Endothelial cell of umbilical vein (primary cell): ENCODE results near the gene FAM110C. TPM values are rescaled to one million over a fixed set of nuclear protein-coding genes. Genes with fewer than 3 reads are reported as not detected.

Experiments
- BruUV-seq: library from RNA; stranded (reverse); fragments of 400-500 nt; replicated peaks from 2 replicates; lab custom pipeline; 2021; lab: Mats Ljungman, UMichigan
- CTCF ChIA-PET: fragments of 300-600, 350-600 bp; sonication (Branson Sonifier 250); formaldehyde crosslinking; loops from one replicate; lab custom pipeline; 2021; ENCODE audit warnings: antibody characterized with exemption, inconsistent platforms; lab: Charles Lee
- POLR2A ChIA-PET: fragments of 300-600, 350-600 bp; sonication (Branson Sonifier 250); formaldehyde crosslinking; loops from one replicate; lab custom pipeline; 2021; ENCODE audit warnings: antibody characterized with exemption, inconsistent platforms; lab: Charles Lee
- DNase-seq: peaks from one replicate; pipeline ENCODE4 v3.0.0-alpha.2; 2011; ENCODE audit warnings: low read depth, low spot score
- FAIRE-seq: peaks from 2 replicates; lab custom pipeline; 2011; peaks lifted over from hg19 to GRCh38; lab: Jason Lieb, UNC
- H2AFZ ChIP-seq: 2 replicates; pipeline ENCODE4 v1.6.0; 2012; ENCODE audit warnings: low read depth, low read length, control low read depth, inconsistent platforms
- H3K27ac ChIP-seq: 2 replicates; pipeline ENCODE4 v1.5.1; 2011; ENCODE audit warnings: low read depth, mild to moderate bottlenecking, control low read depth, low read length, moderate library complexity; ENCODE audit not compliant: insufficient read depth
- H3K27me3 ChIP-seq, 2 experiments: 2 replicates each; pipeline versions ENCODE4 v1.6.0 to v1.6.1; 2011; ENCODE audit warnings: low read length in 2 of 2, mixed read lengths in 1 of 2; ENCODE audit not compliant: control insufficient read depth in 2 of 2, insufficient read depth in 2 of 2
- H3K36me3 ChIP-seq, 2 experiments: 2 replicates in 1 of 2; 3 replicates in 1 of 2; pipeline ENCODE4 v1.5.1; 2011; ENCODE audit warnings: low read length in 2 of 2, mild to moderate bottlenecking in 1 of 2, moderate library complexity in 1 of 2; ENCODE audit not compliant: control insufficient read depth in 2 of 2, insufficient read depth in 2 of 2; ENCODE audit errors: extremely low read depth in 1 of 2
- H3K4me1 ChIP-seq: 3 replicates; pipeline ENCODE4 v1.5.1; 2011; ENCODE audit warnings: mild to moderate bottlenecking, low read length; ENCODE audit not compliant: control insufficient read depth, insufficient read depth; ENCODE audit errors: extremely low read depth
- H3K4me2 ChIP-seq: 2 replicates; pipeline ENCODE4 v1.6.1; 2011; ENCODE audit warnings: low read length, control low read depth, mixed read lengths; ENCODE audit not compliant: insufficient read depth
- H3K4me3 ChIP-seq, 3 experiments: fragments of 200-600 bp in 1 of 3; sonication (generic), shearing (Covaris generic) in 1 of 3; replicated peaks in 1 of 3; 2 replicates each; pipeline ENCODE4 v1.5.1; 2011 to 2016; ENCODE audit warnings: control low read depth in 3 of 3, low read length in 3 of 3, mild to moderate bottlenecking in 2 of 3, inconsistent platforms in 1 of 3, low read depth in 1 of 3, moderate library complexity in 1 of 3; ENCODE audit not compliant: insufficient read depth in 1 of 3
- H3K79me2 ChIP-seq: 2 replicates; pipeline ENCODE4 v1.6.0; 2012; ENCODE audit warnings: low read length, inconsistent platforms; ENCODE audit not compliant: control insufficient read depth, insufficient read depth
- H3K9ac ChIP-seq: replicated peaks from 2 replicates; pipeline ENCODE3; 2011; ENCODE audit warnings: low read length, control low read depth; ENCODE audit not compliant: insufficient read depth; ENCODE audit errors: extremely low read depth
- H3K9me1 ChIP-seq: replicated peaks from 3 replicates; pipeline ENCODE4 v1.6.0; 2011; ENCODE audit warnings: mild to moderate bottlenecking, low read length; ENCODE audit not compliant: control insufficient read depth, insufficient read depth; ENCODE audit errors: extremely low read depth
- H3K9me3 ChIP-seq: replicated peaks from 2 replicates; pipeline ENCODE4 v1.5.1; 2012; ENCODE audit warnings: low read length, inconsistent platforms; ENCODE audit not compliant: control insufficient read depth, insufficient read depth
- H4K20me1 ChIP-seq: replicated peaks from 2 replicates; pipeline ENCODE3; 2011; ENCODE audit warnings: mild to moderate bottlenecking, low read length; ENCODE audit not compliant: control insufficient read depth, insufficient read depth; ENCODE audit errors: extremely low read depth
- CTCF ChIP-seq, 2 donors: IDR thresholded peaks; 1 replicate in 1 of 2; 2 replicates in 1 of 2; pipeline ENCODE4 v1.5.1; 2011; ENCODE audit warnings: low read length in 2 of 2, mild to moderate bottlenecking in 2 of 2, moderate library complexity in 2 of 2, control low read depth in 1 of 2, inconsistent platforms in 1 of 2, low read depth in 1 of 2; ENCODE audit not compliant: insufficient read depth in 1 of 2; ENCODE audit errors: extremely low read depth in 1 of 2
- EZH2 ChIP-seq: IDR thresholded peaks from 2 replicates; pipeline ENCODE4 v1.6.1; 2012; ENCODE audit warnings: borderline replicate concordance, low read depth, mild to moderate bottlenecking, moderate library complexity, low read length, inconsistent platforms; ENCODE audit not compliant: severe bottlenecking
- FOS ChIP-seq: IDR thresholded peaks from 2 replicates; pipeline ENCODE4 v1.6.1; 2011; ENCODE audit warnings: mild to moderate bottlenecking, low read length, moderate library complexity, borderline replicate concordance; ENCODE audit not compliant: insufficient read depth
- GATA2 ChIP-seq: IDR thresholded peaks from 2 replicates; pipeline ENCODE4 v1.7.0; 2011; ENCODE audit warnings: low read depth, mild to moderate bottlenecking, moderate library complexity, mixed read lengths, low read length; ENCODE audit not compliant: insufficient read length, insufficient read depth
- JUN ChIP-seq: IDR thresholded peaks from 2 replicates; pipeline ENCODE4 v1.6.1; 2011; ENCODE audit warnings: borderline replicate concordance, low read depth; ENCODE audit not compliant: insufficient read length, insufficient read depth
- MAX ChIP-seq: IDR thresholded peaks from 2 replicates; pipeline ENCODE4 v1.6.1; 2011; ENCODE audit not compliant: insufficient read depth, insufficient read length
- MYC ChIP-seq: IDR thresholded peaks from one replicate; pipeline ENCODE4 v1.6.1; 2011; ENCODE audit warnings: mild to moderate bottlenecking, low read depth, low read length
- POLR2A ChIP-seq: IDR thresholded peaks from 2 replicates; pipeline ENCODE4 v1.6.1; 2012; ENCODE audit warnings: low read depth, mild to moderate bottlenecking, control low read depth, low read length
- POLR2AphosphoS5 ChIP-seq: IDR thresholded peaks from 2 replicates; pipeline ENCODE4 v1.6.1; 2012; ENCODE audit warnings: low read depth, mild to moderate bottlenecking, control low read depth, low read length, moderate library complexity; ENCODE audit not compliant: insufficient read depth
- dilution Hi-C: fragments of 300-500 bp; cut with MboI; formaldehyde crosslinking; loops from one replicate; pipeline ENCODE4 v1.15.0; 2019; ENCODE audit warnings: low sequenced_read_pairs; ENCODE audit not compliant: extremely low pct_ligation_motif_present
- intact Hi-C: fragments of 100-400 bp; cut with micrococcal nuclease; formaldehyde crosslinking; loops from one replicate; pipeline ENCODE4 v1.10.0; 2022
- polyA plus RNA-seq, 4 experiments: library from polyadenylated mRNA; depleted of rRNA in 3 of 4; stranded (reverse) in 3 of 4; unstranded in 1 of 4; fragments of >200 nt; gene quantifications; 2 replicates each; pipeline versions ENCODE4 v1.2.1 to v1.2.3, GENCODE V29; 2011 to 2012; ENCODE audit warnings: missing spikeins in 1 of 4
- total RNA-seq: library from RNA; stranded (reverse); gene quantifications from 2 replicates; pipeline ENCODE4 v1.2.3, GENCODE V29; 2021

Gene FAM110C
- total and polyA plus RNA-seq, 2 donors (not counting 3 experiments of a cell fraction or from before 2014, with no cell fraction given), result not detected

GRCh38 chr2:24107-24506 lies 22.2 kb downstream of the FAM110C start:
- H3K4me2 ChIP-seq, result no peak overlapping the region
- no peak overlapping the region for H3K4me3 ChIP-seq
- TF ChIP-seq GATA2 (no peak), MYC (no peak), POLR2AphosphoS5 (no peak), JUN (no peak), CTCF (IDR thresholded peaks at IDR 0.05; ENCODE audit: extremely low read depth in 1 of 2, insufficient read depth in 1 of 2, low read depth in 1 of 2, low read length in 2 of 2) (no peak), POLR2A (no peak), FOS (no peak), MAX (no peak), EZH2 (no peak)
- dilution Hi-C loops (no loop called here), intact Hi-C loops (no loop called here)
- no peaks in the 10 kb centered on the region for H3K79me2 ChIP-seq
- DNase-seq (no peak), FAIRE-seq (no peak)
- POLR2A ChIA-PET, result no interaction called here
- no peaks in the 10 kb centered on the region for H3K9me3 ChIP-seq
- CTCF ChIA-PET, result no interaction called here
- H4K20me1 ChIP-seq, result no peaks in the 10 kb centered on the region
- H3K36me3 ChIP-seq, result no peaks in the 10 kb centered on the region
- no peak overlapping the region for H3K9ac ChIP-seq
- no peaks in the 10 kb centered on the region for H3K4me1 ChIP-seq
- no peaks in the 10 kb centered on the region for H3K9me1 ChIP-seq
- BruUV-seq, result no TSS peak
- H3K27me3 ChIP-seq, result no peaks in the 10 kb centered on the region
- no peak overlapping the region for H2AFZ ChIP-seq
- H3K27ac ChIP-seq, result no peak overlapping the region
